DMS 273 (cell line): Measurements from ENCODE around the gene TRMT11.
"Not testable (repeated sequence)": the region's sequence is repeated elsewhere in the genome, so short reads cannot be mapped to it uniquely, and the experiment has no call there.

Experiments used
- DNase-seq: peaks from one replicate; lab custom pipeline; 2025; ENCODE audit not compliant: unreplicated experiment; lab: John Stamatoyannopoulos, UW

Gene TRMT11

DNA sequence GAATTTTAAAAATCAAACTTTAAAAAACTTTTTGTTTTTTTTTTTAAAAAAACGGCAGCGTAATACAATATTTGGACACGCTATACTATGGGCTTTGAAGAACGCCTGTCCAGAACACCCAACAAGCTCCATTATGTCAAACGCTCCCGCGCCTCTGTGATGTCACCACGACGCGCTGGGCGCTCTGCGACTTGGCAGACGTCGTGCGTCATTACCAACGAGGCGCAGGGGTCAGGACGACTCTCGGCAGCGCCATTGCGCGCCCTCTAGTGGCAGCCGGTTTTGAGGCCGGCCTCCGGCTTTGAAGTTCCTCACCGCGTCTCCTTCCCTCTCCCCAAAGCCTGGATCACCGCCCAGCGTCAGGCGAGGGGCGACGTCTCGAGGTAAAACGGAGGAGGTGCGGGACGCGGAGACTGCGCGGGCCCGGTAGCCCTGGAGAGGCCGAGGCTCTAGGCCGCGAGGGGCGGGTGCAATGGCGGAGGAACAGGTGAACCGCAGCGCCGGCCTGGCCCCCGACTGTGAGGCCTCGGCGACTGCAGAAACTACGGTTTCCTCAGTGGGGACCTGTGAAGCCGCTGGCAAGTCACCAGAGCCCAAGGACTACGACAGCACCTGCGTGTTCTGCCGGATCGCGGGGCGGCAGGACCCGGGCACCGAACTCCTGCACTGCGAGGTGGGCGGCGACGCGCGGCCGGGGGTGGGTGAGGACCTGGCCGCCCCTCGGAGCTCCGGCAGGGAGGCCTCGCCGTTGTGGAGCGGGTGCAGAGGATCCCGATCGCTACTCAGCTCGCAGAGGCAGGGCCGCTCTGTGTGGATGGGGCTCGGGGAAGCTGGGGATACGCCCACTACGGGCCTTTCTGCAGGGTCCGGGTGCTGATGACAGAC is 29.6 kb upstream of the TRMT11 start, which contains the start of gene HINT3:
Gene HINT3 (plus strand): TSS at position 265 of the 885 bp plus-strand sequence. CDS start 208 bp downstream, at position 473.
- peak; percentile 100 for DNase-seq

DNA sequence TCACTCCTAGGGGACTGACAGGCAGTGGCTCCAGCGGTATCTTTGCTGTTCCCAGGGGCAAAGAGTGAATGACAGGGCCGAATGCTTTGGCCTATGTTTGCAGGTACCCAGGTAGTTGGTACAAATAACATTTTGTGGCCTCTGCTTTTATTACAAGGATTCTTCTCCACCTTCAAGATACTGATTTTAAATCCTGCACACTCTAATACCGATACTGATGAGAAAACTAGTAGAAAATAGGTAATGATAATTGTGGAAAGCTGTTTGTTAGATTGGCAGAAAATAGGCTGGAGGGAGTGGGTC is 29.0 kb upstream of the TRMT11 start:
- DNase-seq, result no peak

GRCh38 chr6:125957845-125958244 is 28.5 kb upstream of the TRMT11 start:
- peak; percentile 24 for DNase-seq

GRCh38 chr6:125959041-125959440 is 27.3 kb upstream of the TRMT11 start:
- no peak for DNase-seq

DNA sequence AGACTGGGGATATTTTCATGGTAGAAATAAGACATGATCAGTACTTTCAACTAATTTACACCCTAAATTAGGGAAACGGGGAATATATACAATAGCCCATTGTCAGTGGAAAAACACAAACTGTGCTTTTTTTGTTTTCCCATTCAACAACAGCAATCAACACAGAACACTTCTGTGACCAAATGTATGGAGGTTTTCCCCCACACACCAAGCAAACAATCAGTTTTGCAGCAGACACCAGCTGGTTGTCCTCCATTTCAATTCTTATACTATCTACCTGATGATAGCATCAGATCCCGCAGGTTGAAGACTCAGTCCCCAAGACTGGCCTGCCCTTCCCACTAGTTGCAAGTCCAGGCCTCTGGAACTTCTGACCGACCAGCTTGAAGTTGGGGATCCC is 25.2 kb upstream of the TRMT11 start:
- no peak for DNase-seq

- DNase-seq, result peak; percentile 55
Measured at GRCh38 chr6:125962900-125963497, 23.3 kb upstream of the TRMT11 start.

DNA sequence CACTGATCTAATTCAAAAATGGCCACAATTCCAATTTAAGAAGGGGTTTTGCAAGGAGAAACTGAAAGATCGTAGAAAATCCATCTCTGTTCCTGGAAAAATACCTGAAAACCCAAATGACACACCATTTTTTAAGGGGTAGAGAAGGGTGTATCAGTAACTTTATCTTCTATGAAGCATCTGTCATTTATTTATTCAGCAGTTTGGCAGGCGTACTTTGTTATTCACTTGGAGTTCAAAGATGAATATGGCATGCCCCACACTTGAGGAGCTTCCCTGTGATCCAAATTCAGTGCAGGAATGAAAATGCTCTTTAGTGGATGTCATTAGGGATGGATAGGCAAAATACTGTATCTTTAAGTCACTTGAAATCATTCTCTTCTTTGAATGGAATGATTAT is 22.5 kb upstream of the TRMT11 start:
- DNase-seq, result peak; percentile 64

GRCh38 chr6:125966569-125966968 is 19.8 kb upstream of the TRMT11 start:
- DNase-seq, result peak; percentile 20

DNA sequence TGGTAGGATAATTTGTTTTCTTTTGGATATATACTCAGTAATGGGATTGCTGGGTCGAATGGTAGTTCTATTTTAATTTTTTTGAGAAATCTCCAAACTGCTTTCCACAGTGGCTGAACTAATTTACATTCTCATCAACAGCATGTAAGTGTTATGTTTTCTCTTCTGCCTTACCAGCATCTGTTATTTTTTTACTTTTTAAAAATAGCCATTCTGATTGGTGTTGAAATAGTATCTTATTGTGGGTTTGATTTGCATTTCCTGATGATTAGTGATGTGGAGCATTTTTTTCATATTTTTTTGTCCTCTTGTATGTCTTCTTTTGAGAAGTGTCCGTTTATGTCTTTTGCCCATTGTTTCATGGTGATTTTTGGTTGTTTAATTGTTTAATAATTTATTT is 17.8 kb upstream of the TRMT11 start:
- DNase-seq, result no peak

DNA sequence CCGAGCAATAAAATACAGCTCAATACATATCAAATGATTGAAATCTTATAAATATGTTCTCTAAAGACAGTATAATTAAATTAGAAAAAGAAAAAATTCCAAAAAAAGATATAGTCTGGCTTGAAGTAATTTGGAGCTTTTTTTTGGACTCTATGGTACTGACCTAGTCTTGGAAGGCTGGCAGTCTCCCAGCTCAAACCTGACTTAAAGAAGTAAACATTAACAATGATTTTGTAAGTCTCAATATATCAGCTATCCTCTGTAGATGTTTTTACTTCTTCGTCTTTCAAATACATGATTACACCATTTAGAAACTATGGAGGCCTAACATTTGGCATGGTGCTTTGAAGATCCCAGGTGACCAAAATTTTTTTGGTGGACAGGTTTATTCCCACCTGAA is 15.6 kb upstream of the TRMT11 start:
- no peak for DNase-seq

GRCh38 chr6:125972478-125972877 is 13.9 kb upstream of the TRMT11 start:
- not testable (repeated sequence) for DNase-seq

DNA sequence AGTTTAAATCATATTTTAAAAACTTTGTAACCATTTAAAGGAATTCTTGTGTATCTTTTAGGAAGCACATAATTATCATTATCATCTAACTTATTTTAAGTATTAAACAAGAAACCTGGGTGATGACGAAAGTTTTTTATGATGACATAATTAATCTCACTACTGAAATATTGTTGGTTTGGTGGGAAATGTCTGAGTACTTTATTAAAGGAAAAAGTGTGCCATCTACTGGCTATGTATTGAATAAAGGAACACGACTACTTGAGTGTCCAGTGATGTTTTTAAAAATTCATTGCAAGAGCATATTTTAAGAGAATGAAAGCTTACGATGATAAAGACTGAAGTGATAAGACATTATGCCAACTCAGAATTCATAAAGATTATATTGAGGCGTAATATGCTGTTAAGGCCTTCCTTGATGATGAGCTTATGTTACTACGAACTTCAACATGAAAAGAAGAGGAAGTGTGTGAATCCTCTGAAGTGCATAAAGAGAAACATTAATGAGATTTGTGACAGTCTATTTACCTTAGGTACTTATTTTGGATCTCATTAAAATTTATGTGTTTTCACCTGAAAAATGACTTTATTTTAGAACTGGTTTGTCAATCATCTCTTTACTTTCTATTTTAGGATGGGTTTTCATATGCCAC is 12.0 kb upstream of the TRMT11 start:
- peak; percentile 82 for DNase-seq

DNA sequence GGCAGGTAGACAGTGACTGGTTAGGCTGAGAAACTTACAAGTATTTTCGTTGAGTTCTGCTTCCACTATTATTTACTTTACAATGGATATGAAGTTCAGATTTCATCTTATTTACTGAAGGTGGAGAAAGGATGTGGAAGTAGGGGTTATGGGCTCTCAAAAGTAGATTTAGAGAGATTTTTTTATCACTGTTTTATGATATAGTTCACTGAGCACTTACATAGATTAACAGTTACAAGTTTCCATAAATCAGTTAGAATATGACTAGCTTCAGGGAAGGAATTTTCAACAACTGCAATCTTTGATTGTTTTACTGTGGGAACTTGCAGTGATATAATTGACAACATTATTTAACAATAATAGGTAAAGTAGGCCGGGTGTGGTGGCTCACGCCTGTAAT is 7.2 kb upstream of the TRMT11 start:
- DNase-seq, result no peak

- DNase-seq, result no peak
Measured at GRCh38 chr6:125981571-125982185, 4.7 kb upstream of the TRMT11 start.

DNA sequence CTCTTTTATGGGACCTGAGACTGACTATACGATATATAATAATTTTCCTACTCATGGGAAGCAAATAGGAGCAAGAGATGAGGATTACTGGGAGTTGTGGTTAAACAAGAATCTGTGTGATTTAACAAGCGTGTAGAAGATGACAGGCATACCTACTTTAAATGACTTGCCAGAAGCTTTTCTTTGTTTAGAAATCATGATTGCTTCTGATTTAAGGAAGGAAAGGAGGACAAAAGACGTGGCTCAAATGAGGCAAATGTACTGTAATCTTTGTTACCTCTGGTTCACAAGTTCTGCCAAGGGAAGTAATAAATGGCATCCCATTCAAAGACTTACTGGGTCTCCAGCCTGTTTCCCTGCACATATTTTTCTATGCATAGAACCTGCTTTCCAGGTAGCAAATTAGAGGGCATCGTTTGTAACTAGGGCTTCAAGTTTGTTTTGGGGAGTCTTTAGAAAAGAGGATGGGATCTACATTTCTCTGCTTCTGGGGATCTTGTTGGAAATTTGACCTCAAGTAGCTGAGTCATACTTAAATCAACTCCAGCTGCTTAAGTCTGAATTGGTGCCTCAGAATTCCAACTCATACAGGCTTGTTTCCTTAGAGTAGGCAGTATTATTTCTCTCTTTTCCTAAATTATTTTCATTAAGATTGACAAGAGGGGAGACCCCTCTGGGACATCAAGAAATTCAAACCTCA is 2.9 kb upstream of the TRMT11 start:
- peak; percentile 44 for DNase-seq

DNA sequence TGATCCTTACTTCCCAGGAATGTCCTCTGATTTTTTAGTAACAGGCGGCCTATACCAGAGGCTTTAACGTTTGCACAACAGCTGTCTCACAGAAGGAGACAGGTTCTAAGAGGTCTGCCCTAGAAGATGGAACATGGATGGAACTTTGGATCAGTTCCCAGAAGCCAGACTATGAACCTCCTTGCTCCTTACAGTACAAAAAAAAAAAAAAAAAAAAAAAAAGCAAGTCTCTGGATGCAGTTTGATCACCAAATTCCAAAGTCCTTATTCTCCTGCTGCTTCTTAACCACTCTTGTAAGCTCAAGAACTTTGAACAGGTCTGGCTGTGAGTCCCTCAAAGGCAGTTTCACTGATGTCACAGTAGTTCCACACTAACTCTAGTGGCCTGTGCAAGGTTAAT is 2.0 kb upstream of the TRMT11 start:
- DNase-seq, result peak; percentile 34

GRCh38 chr6:125985522-125985921 is 818 bp upstream of the TRMT11 start:
- peak; percentile 16 for DNase-seq

DNA sequence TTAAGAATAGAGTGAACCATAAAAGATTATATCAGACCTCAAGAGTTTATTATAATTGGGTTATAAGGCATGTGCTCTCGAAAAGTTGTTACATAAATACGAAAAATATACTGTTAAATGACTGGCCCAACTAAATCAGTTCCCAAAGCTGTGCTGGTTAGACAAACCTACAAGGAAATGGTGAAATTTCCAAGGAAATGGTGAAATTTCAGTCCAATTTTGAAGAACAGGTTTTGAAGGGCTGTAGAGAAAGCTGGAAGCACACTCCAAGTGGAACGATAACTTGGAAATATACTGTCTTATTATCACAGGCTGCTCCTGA is 400 bp upstream of the TRMT11 start:
- no peak for DNase-seq

DNA sequence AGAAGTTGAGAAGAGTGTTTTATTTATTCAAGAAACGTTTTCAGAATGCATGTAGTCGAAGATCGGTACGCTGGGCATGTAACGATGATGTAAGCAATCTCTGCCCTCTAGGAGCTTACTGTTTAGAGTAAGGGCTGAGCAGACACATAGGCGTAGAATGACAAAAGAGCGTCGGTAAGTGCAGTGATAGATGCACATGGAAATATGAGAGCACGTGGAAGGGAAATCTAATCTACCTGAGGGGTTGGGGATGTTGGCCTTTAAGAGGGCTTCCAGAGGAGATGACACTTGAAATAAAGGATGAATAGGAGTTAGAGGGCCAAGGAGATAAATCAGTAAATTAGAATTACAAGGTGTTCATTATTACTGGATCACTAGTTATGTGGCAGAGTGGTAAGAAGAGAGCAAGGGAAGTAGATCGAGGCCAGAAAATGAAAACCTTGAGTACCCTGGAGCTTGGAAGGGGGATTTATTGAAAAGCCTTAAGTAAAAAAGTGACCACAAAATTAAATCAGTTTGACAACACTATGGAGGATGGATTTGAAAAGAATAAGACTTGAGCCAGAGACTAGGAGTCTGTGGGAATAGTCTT is 782 bp downstream of the TRMT11 start:
- DNase-seq, result peak; percentile 67

DNA sequence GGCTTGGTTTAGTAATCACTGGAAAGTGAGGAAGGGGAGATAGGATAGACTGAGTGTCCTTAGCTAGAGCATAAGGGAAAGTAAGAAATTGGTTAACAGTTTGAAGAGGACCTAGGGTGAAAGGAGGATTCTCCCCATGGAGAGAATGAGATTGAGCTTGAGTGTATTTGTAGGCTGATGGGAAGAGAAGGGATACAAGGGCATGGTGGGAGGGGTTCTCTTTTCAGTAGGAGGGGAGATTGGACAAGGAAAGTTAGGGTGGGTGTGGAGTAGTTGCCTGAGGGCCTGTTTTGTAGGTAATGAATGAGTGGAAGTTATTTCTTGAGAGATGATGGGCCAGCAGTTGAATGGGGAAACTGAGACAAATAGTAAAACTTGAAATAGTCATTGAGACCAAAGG is 1.9 kb downstream of the TRMT11 start:
- no peak for DNase-seq

GRCh38 chr6:125989631-125990030 is 3.3 kb downstream of the TRMT11 start:
- DNase-seq, result no peak
